Embryonic facial prominence (tissue), 1 donor: Measurements from ENCODE around the gene NR5A2.

ENCODE experiments used
- DNase-seq: peaks from one replicate; pipeline ENCODE4 v3.0.0-alpha.2; 2016; ENCODE audit errors: extremely low spot score

The NR5A2 gene

DNA sequence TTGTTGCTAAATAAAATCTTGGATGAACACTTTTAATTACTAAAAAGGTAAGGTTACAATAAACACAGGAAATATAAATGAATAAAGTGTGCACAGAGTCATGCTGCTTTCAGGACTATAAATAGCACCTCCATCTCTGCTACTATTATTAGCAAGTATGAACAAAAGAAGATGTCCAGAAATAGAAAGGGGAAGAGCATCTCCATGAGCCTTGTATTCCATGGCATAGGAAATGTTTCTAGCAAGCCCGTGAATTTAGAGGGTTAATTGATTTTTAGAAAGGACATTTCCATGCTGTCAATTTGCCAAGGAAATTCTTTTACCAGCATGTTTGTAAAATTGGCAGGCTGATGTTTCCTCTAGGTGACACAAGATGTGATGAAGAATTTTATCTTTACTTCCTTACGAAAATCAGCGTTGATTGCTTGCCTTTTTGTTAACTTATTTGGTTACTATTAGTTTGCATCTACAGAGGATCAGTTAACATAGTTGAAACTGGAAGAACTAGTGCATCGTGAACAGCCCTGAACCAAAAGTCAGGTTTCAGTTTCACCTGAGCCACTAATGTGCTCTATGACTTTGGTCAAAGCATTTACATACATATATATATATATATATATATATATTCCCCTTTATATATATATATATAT is 45.3 kb downstream of the NR5A2 start:
- no peak for DNase-seq

DNA sequence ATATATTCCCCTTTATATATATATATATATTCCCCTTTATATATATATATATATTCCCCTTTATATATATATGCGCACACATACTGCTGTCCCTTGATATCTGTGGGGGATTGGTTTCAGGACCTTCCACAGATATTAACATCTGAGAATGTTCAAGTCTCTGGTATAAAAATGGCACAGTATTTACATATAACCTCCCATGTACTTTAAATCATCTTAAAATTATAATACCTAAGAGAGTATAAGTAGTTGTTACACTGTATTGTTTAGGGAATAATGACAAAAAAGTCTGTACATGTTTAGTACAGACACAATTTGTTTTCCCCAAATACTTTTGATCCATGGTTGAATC is 45.8 kb downstream of the NR5A2 start:
- DNase-seq: no peak

DNA sequence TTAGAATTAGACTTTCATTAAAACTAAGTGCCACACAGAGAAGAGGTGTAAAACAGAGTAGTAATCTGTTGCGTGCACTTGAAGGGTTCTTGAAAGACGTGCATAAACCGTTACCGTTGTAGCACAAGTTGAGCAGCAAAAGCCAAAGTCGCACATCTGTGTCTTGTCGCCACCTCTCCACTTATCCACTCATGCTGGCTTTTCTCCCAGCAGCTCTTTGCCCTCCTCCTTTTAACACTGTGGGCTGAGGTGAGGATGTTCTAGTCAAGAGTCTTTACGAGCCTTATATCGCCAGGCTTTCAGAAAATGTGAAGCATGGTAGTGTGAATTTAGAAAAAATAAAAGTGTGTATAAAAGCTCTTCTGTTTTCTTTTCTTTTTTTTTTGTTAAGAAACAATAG is 48.0 kb downstream of the NR5A2 start:
- DNase-seq: no peak

DNA sequence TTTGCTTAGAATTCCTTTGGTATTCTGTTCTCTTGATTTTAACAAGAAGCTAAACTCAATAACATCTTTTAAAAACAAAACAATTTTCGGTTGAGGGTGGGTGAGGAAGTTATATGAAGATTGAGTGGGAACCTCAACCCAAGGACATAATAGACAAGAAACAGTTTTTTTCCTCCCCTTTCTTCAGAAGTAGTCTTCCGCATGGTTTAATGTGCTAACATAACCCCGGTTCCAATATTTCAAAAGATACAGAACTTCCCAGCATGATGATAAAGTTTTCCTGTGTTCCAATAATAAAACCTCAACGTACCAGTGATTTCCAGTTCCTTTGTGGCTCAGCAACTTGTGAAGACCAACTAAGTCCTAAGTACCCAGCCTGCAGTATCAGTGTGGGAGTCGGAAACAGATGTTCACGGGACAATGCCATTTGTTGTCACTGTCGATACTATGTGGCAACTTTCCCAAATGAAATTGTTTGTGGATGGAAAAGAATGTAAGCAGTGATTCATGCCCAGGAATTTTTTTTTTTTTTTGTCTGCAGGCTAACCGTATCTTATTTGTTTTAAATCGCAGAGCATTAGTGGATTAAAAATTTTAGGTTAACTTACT is 48.5 kb downstream of the NR5A2 start:
- peak; percentile 16 for DNase-seq

DNA sequence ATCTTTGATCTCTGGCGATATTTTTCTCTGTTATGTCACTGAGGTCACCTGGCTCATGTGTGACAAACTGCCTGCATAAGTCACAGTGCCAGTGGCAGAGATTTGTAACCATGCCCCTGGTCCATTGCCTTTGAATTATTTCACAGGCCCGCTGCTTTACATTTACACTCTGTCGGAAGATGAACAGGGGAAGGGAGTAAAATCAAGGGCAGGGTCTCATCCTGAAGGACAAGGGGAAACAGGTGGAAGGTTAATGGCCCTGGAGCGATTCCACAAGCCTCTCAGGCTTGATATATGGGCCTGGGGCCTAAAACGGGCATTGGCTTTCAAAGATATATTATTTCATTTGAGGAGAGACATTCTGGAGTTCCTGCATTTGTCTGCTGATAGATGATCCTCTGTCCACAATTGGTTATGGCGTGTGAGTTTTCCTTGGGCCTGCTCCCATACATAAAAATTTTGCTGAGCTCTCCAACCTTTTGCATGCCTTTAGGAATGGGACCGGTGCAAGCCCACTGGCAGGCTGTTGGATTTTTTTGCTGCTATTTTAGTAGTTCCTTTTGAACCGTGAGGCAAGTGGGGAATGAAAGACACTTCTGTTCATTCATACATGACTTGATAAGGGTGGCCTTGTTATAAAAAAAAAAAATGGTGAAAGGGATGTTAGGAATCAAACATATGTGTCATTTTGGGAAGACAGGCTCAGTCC is 51.9 kb downstream of the NR5A2 start:
- no peak for DNase-seq

DNA sequence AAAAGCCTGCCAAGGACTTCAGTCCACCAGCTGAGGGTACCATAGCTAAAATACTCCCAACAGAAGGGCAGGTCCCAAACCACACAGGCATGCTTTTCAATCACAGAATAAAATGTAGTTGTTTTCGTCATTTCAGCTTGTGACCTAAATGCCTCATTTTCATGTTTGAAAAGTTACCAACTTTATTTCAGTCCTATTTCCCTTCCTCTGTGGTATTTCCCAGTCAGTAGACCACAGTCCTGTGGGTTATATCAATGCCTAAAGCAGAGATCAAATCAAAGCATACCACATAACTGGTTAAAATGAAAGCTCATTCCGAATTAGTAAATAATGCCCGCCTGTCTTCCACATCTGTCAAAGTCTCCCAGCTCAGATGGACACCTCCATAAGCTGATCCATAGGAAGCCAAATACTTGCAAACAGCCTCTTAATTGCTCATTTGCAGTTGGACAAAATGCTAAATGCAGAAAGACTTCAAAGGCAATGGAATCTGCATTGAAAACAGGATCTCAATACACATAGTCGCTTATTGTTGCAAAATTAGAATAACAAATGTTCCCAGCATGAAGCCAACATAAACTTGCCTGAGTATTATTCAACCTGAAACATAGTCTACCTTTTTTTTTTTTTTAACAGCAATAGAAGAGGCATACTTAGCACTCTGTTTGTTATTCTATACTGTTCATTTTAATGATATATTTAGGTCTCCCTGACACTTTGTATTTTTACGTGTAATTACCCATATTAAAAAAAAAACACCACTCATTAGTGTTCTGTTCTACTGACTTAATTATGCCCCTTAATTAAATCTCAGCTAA is 53.9 kb downstream of the NR5A2 start:
- no peak for DNase-seq

DNA sequence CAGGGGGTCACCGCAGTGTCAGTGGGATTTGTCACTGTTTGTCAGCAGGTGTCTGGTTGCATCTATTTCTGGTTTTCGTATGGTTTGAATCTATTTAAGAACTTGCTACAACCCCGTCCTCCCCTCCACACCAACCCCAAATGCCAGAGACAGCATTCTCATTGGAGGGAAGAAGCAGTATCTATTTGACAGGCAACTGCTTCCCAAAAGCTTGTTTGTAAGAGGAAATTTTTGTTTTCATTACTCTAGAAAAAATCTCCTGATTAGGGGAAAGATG is 54.4 kb downstream of the NR5A2 start:
- no peak for DNase-seq

DNA sequence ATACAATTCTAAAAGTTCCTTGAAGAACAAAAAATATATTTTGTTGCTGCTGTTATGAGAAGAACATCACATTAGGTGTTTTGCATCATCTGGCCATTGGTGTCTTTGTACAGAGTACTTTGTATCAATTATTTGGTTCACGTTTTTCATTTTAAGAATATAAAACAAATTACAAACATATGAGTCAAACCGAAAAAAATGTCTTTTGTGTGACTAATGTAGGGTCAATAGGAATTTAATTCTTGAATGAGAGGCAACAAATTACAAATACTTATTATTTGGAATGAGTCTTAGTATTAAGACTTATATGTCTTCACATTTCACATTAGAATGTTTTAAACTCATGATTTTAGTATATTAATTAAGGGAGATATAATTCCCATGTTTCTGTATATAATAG is 54.8 kb downstream of the NR5A2 start:
- no peak for DNase-seq

DNA sequence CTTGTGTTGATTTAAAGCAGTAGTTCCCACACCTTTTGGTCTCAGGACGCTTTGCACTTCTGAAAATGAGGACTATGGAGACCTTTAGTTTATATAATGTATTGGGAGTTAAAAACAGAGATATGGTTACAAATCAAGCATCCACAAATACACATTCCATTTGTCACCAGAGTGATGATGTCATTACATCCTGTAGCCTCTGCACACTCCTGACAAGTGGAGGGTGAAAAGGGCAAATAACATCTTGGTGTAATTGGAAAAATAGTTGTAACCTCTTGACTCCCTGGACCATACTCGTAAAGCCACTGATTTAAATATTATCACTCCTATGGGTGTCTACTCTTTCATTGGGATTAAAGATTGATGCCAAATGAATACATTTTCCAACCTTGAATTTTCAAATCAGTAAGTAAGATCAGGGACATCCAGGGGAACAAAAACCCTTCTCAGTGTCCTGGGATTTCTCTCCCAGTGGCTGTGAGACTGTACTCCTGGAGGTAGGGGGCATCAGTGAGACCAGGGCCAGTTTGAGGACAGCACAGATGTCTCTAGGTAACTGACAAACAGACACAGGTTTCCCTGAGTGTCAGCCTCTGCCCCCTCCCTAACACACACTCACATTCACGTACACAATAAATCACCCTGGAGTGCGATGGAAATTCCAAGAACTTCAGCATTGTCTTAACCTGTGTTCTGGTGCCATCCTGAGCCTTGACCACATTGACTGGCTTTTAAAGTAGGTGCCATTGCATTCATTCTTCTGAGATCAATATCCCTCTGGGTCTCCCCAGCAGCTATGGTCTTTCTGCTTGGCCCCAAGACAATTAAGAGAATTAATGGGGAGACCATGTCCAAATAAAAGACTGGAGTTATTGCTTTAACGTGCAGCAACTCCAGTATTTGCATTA is 63.0 kb downstream of the NR5A2 start:
- no peak for DNase-seq

DNA sequence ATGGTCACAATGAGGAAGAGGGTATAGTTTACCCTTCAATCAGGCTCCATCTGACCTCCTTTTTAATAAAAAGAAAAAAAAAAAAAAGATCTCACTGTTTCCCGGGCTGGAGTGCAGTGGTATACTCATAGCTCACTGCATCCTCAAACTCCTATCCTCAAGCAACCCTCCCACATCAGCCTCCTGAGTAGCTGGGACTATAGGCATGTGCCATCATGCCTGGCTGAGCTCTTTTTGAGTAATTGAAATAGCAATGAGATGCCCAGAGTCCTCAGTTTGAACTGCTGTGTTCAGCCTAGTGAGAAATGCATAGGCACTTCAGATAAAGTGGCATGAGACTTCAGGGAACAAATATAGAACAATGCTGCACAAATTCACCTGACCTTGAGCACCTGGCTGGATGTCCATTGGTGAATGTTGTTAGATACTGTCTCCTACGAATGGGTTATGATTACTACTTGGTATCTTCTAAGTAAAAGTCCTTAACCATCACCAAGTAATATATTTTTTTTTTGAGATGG is 67.6 kb downstream of the NR5A2 start:
- no peak for DNase-seq

DNA sequence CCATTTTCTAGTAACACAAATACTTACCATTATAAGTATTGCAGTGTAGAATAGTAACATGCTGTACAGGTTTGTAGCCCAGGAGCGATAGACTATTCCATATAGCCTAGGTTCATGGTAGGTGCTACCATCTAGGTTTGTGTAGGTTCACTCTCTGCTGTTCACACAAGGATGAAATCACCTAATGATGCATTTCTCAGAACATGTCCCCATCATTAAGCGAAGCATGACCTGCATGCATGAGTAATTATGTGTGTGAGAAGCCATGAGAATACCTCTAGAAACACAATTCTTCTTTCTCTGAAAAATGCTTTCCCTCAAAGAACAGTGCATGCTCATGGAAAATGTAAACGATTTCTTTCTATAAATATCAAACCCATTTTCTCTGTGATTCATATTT is 69.3 kb downstream of the NR5A2 start:
- DNase-seq: no peak

DNA sequence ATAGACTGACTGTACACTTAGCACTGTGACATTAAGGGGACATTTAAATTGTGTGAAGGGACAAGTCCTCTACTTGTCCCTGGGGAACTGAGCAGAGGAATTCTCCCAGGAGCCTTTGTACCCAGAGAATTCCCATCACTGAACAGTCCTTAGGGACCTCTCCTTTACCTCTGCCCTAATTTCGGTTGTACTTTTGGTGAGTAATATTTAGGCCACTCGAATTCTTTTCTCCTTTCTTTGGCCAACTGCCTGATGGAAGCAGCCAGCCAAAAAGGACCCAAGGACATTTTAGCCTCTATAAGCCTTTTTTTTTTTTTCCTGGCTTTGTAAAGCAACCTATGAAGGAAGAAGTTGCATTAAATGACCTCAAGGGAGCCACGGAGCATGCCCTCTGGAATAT is 71.5 kb downstream of the NR5A2 start:
- DNase-seq: no peak

DNA sequence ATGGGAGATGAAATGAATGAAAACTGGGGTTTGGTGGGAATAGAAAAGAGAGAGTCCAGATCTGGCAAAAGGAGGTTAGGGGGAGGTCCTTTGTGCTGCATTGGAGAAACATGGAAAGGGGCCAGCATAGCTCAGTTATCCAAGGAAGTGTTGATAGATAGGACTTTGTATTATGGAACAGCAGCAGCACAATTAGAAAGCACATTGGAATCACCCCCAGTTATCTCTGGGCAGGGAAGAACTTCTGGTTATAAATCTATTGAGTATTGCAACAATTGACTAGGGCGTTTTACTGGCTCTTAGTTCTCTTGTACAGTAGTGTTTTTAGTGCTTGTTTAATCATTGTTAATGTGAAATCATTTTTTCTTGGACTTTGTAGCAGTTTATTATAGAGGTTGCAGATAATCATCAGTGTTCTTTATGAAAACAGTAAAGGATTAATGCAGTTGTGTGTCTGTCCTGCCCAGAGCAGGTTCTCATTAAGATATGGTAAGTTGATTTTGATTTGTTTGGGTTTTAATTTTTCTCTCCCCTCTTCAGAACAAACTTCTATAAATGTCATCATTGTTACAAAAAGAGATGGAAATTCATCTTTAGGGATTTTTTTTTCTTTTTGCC is 76.6 kb downstream of the NR5A2 start:
- DNase-seq: no peak

DNA sequence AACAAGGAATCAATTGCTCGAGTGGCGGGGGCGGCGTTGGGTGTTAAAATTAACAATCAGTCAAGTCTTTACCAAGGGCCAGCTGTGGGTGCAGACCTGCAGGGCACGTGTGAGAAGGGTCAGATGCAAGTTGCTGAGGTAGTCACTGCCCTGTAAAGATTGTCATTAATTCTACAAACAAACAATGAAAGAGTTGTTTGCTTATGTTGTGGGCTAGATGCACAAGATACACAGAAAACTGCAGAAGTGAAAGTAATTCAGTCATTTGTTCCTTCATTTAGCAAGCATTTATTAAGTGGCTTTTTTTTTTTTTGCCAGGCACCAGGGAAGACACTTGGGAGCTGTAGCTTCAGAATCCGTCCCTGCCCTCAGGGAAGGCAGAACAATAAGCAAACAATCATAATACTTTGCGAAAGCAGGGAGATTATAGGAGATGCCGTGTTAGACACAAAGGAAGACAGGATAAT is 79.5 kb downstream of the NR5A2 start:
- no peak for DNase-seq

DNA sequence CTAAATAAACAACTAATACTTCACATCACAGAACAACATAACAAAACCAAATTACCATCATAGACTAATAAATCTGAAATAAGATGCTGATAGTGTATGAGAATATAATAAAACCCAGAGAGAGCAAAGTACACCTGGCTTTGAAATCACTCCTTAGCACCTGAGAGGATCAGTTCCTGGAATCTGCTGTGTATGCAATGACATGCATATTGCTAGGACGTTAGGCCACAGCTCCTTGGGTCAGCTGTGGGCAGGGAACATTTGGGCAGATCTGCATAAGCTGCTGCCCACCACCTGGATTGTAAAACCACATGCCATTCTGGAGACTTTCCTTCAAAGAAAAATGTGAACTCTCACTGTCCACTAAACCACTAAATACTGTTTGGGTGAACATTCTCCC is 81.1 kb downstream of the NR5A2 start:
- DNase-seq: no peak

DNA sequence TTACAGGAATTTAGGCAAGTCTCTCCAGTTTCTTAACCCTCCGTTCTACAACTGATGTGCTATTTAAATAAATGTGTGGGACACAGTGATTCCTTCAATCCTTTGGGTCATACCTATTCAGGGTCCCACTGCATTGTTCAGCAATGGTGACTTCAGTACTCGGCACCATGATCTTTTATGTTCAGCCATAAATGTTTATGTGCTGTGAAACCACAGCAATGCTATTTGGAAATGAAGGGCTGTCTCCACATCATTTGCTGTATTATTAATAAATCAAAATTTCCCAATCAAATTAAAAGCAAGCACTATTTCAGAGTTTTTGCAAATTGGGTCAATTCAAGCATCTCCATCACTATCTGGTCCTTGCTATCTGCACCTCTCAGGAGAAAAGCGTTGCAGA is 84.8 kb downstream of the NR5A2 start:
- no peak for DNase-seq

DNA sequence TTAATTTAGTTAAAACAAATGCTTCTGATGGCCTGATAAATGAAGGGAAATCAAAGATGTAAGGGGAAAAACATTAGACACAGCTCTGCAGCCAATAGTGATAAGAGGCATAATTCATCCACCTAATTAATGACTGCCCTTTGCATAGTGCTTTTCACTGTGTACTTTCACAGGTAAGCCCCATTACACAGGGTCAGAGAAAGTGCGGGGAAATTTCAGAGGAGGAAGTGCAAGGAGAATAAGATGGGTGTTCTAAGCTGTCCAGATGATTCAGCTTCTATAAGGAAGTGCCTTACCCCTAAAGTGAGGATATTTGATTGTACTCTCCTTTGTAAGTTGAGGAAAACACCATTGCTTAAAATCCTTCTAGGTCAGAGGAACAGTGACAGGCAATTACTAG is 88.0 kb downstream of the NR5A2 start:
- DNase-seq: no peak

DNA sequence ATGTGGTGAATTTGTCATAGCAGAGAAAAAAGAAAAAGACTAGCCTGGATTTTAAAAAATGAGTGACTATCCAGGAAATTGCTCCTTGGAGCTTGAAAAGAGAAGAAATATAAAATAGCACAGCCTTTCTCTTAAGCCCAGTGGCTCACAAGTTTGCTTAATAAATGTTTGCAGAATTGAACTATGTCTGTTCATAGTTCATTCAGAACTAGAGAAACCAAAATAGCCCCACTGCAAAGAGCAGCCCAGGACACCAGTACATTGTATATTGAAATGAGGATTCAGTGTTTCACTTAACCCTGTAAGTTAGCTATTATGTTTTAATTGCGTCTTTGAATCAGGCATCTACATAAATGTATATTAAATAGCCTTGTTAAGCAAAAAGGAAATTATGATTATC is 88.8 kb downstream of the NR5A2 start:
- no peak for DNase-seq

DNA sequence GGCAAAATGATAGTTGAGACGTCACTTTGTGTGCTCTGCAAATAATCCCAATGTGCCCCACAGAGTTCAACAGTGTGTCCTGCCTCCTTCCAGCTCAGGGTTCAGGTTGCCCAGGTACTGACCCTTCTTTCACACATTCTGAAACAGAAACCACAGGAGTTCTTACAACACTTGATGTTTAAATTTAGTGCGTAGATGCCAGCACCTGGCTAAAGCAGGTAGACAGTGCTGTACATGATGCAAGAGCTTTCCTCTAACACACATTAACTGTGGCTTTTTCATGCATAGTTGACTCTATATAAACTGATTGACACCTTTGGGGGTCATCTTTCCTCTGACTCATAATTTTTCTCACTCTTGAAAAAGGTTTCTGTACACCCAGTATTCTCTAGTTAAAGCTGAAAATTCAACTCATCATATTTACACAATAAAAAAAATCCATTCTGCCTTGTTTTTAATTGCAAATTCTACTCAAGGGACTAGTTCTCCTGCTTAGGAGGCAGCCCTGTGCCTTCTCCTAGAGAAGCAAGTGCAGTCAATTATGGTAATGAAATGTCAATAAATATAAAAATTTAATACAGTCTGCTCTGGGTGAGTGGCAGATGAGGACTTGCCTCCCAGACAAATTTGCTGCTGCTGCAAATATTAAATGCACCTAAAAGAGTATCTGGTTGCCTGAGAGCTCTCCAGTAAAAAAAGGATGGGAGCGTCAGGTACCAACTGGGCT is 91.4 kb downstream of the NR5A2 start:
- DNase-seq: no peak

DNA sequence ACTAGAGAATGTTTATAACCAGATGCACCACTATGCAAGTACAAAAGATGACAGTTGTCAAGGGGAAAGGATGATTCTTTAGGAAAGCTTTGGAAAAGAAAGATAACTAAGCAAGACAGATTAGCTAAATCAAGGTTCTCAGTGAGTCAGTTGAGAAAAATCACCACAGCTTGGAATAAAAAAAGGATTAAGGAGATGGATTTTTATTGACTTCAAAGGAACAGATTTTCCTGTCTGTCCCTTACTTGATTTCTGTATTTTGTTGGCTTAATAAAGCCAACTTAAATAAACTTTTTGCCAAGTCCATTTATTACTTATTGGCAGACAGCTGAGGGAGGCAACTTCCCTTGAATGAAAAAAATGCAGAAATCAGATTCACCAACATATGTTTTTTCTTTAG is 93.9 kb downstream of the NR5A2 start:
- no peak for DNase-seq
